Measurements from ENCODE around the gene MINDY1.
A peak's percentile ranks its signal among the peaks of the same experiment; 100 is the strongest.

The MINDY1 gene

GRCh38 chr1:150992626-150993025 is 14.1 kb downstream of the MINDY1 start:
- no peak overlapping the region for H3K4me3 ChIP-seq
- TF ChIP-seq CTCF (IDR thresholded peaks at IDR 0.05): no peak
- H3K27ac ChIP-seq: no peak overlapping the region
- no peak for DNase-seq (ENCODE audit: low spot score)

- no peak overlapping the region for H3K27ac ChIP-seq
- DNase-seq (ENCODE audit: low spot score): no peak
- no peak overlapping the region for H3K4me3 ChIP-seq
- no peak for TF ChIP-seq CTCF (IDR thresholded peaks at IDR 0.05)
These were observed 18.8 kb downstream of the MINDY1 start for GRCh38 chr1:150987924-150988323.

- no peak overlapping the region for H3K4me3 ChIP-seq
- no peak for DNase-seq (ENCODE audit: low spot score)
- H3K27ac ChIP-seq: no peak overlapping the region
- TF ChIP-seq CTCF (IDR thresholded peaks at IDR 0.05): no peak
These were observed 21.4 kb downstream of the MINDY1 start for GRCh38 chr1:150985179-150985825.

- H3K27ac ChIP-seq: no peak within 1 kb of the TSS
- H3K4me3 ChIP-seq: no peak within 1 kb of the TSS
- no peak for TF ChIP-seq CTCF (IDR thresholded peaks at IDR 0.05)
- DNase-seq (ENCODE audit: low spot score): no peak
These were observed 24.6 kb downstream of the MINDY1 start, which contains the start of gene ANXA9 for GRCh38 chr1:150981805-150982712. Gene ANXA9 (plus strand): TSS chr1:150982292. CDS start chr1:150983106, 814 bp downstream.

GRCh38 chr1:150981177-150981804 is 25.4 kb downstream of the MINDY1 start:
- no peak for DNase-seq (ENCODE audit: low spot score)
- no peak for TF ChIP-seq CTCF (IDR thresholded peaks at IDR 0.05)
- Histone ChIP-seq H3K27ac (no peak overlapping the region), H3K4me3 (no peak overlapping the region)

DNA sequence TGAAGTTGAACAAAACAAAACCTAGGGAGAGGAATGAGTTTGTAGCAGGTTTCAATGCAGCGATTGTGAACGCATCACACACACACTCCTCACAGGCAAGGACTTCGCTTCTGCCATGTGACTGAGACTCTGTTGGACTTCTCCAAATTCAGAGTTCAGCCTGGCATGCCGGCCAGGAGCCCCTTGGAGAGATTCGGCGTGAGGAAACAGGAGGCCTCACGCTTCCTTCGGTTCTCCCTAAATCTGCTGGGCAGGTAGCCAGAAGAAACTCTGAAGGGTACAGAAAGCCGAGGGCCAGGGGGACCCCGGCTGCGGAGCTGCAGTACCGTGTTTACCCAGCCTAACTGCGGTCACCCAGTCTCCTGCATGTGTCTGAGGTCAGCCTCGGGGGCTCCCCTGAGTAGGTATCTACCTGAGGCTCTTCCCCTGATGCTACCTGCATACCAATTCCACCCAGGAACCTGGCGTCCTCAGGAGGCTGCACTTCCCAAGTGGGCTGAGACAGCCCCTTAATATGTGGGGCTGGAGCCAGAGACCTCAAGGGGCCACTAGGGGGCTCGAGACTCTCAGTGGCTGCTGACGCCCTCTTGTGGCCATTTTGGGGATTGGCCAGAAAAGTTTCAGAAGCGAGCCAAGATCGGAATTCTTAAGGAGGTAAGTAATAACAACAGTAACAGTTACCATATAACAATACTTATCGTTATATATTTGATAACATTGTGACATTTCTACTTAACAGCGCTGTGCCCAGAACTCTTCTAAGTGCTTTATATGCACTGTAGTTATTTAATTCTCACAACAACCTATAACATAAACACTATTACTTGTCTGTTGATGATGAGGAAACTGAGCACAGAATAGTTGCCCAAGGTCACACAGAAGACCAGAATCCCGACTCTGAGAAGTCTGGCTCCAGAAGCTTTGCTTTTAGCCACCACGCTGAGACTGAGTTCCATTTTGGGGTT is 27.3 kb downstream of the MINDY1 start:
- peak overlapping the region; percentile 17 to 86 for H3K27ac ChIP-seq

More for the DNA sequence above, 27.3 kb downstream of the MINDY1 start:
- peak overlapping the region; percentile 18 for H3K4me3 ChIP-seq
- peak; percentile 97 for TF ChIP-seq CTCF (IDR thresholded peaks at IDR 0.05)
- DNase-seq (ENCODE audit: low spot score): peak; percentile 88

Data from coronary artery (tissue), 2 donors.